Astrocyte of the cerebellum (primary cell): ENCODE data around the gene RILP.

ENCODE experiments used
- DNase-seq: peaks from one replicate; pipeline ENCODE4 v3.0.0-alpha.2; 2011; ENCODE audit warnings: low read depth
- H3K4me3 ChIP-seq: 2 replicates; pipeline ENCODE4 v1.5.1; 2011; ENCODE audit warnings: mild to moderate bottlenecking, low read depth, low read length, moderate library complexity
- CTCF ChIP-seq: IDR thresholded peaks from 2 replicates; pipeline ENCODE4 v1.5.1; 2012; ENCODE audit warnings: low read length, low read depth, moderate library complexity, mild to moderate bottlenecking; ENCODE audit errors: missing control alignments
- in situ Hi-C: cut with HindIII; loops from 2 replicates; pipeline ENCODE4 v1.10.0; 2017; ENCODE audit warnings: low sequenced_read_pairs

Gene RILP

DNA sequence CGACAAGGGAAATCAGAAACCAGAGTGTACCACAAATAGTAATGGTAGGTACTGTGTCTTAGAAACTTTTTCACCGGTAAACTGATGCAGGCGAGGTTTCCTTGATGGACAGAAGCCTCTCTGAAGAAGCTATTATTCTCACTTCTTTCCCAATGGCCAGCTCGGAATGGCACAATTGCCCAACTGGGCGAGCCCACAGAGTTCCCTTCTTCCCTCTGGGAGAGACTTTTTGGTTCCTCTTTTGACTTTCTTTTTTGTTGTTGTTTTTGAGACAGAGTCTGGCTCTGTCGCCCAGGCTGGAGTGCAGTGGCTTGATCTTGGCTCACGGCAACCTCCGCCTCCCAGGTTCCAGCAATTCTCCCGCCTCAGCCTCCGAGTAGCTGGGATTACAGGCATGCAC, 38.0 kb downstream of the RILP start:
- no peak overlapping the region for H3K4me3 ChIP-seq
- DNase-seq: no peak
- no peak for TF ChIP-seq CTCF
- in situ Hi-C loops: no loop called here

DNA sequence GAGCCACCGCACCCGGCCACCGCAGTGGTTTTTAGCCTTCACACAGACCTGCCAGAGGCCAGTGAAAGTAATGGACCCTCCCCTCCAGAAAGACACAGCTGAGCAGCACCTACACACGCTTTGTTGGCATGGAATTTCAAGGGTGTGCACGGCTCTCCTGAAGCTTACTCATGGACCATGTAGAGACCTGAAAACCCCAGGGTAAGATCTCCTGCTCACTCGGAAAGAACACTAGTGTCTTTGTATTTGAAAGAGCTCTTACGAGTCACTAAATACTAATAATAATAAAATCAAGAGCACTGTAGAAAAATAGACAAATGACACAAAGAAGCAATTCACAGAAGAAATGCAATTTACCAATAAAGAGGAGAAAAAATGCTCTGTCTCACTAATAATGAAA, 41.0 kb downstream of the RILP start:
- no peak for DNase-seq
- TF ChIP-seq CTCF: no peak
- in situ Hi-C loops: no loop called here
- H3K4me3 ChIP-seq: no peak overlapping the region

GRCh38 chr17:1607971-1608320, 41.7 kb downstream of the RILP start:
- in situ Hi-C loops: no loop called here
- no peak overlapping the region for H3K4me3 ChIP-seq
- no peak for TF ChIP-seq CTCF
- DNase-seq: no peak

DNA sequence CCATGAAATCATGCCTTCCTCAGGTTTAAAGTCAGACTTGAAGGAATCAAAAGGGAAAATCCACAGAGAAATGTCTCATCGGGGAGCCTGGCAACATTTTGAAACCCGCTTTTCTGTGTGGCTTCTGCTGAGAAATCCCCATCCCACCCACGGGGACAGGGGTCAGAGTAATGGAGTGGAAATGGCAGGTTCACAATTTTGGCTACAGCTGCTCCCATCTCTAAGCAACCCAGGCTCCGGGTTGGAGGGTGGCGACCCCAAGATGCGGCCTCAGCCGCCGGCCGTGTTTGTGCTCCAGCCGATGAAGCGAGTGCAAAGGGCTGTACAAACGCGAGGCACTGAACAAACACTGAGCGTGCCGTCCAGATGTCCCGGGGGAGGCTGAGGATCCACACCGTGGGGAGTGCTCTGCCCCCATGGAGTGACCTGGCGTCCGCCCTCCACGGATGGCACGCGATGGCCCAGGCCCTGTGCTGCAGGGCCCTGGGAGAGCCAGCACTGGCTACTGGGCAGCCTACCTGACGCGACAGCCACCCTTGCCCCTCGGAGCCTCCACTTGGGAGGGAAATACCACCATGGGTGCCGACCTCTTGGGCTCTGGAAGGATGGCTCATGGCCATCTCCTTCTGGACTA, 43.2 kb downstream of the RILP start:
- no peak overlapping the region for H3K4me3 ChIP-seq
- in situ Hi-C loops: no loop called here
- no peak for DNase-seq
- no peak for TF ChIP-seq CTCF

GRCh38 chr17:1605681-1606351, 43.9 kb downstream of the RILP start:
- no peak overlapping the region for H3K4me3 ChIP-seq
- in situ Hi-C loops: no loop called here
- TF ChIP-seq CTCF: no peak
- DNase-seq: no peak

- DNase-seq: no peak
- in situ Hi-C loops: no loop called here
- TF ChIP-seq CTCF: no peak
- H3K4me3 ChIP-seq: no peak overlapping the region
These were observed 44.7 kb downstream of the RILP start for GRCh38 chr17:1604831-1605528.
